Stimulated activated effector memory CD8-positive, alpha-beta T cell treated with anti-CD3 and anti-CD28 coated beads, Interleukin-12 subunit alpha, Interleukin-12 subunit beta, amount 100 ng/mL, for 72 hours (primary cell): ENCODE measurements around the gene PDCD4.

Experiments
- ATAC-seq: fragments of 150-1000 bp; cut with Tn5 transposase; 2 replicates; pipeline ENCODE4 v1.10.0; 2021
- DNase-seq, 2 donors: peaks; one replicate each; pipeline ENCODE4 v3.0.0; 2021 to 2022; ENCODE audit warnings: low spot score in 2 of 2
- H3K27ac Mint-ChIP-seq: one replicate; pipeline ENCODE4 v1.8.0; 2022; ENCODE audit warnings: mild to moderate bottlenecking, mixed read lengths
- H3K36me3 Mint-ChIP-seq: one replicate; pipeline ENCODE4 v1.8.0; 2022; ENCODE audit warnings: mild to moderate bottlenecking, mixed read lengths
- H3K4me1 Mint-ChIP-seq: one replicate; pipeline ENCODE4 v1.8.0; 2022; ENCODE audit warnings: mixed read lengths
- H3K4me3 Mint-ChIP-seq: one replicate; pipeline ENCODE4 v1.8.0; 2022; ENCODE audit warnings: mild to moderate bottlenecking, mixed read lengths
- H3K9me3 Mint-ChIP-seq: one replicate; pipeline ENCODE4 v1.8.0; 2022; ENCODE audit warnings: mixed read lengths

PDCD4 gene

DNA sequence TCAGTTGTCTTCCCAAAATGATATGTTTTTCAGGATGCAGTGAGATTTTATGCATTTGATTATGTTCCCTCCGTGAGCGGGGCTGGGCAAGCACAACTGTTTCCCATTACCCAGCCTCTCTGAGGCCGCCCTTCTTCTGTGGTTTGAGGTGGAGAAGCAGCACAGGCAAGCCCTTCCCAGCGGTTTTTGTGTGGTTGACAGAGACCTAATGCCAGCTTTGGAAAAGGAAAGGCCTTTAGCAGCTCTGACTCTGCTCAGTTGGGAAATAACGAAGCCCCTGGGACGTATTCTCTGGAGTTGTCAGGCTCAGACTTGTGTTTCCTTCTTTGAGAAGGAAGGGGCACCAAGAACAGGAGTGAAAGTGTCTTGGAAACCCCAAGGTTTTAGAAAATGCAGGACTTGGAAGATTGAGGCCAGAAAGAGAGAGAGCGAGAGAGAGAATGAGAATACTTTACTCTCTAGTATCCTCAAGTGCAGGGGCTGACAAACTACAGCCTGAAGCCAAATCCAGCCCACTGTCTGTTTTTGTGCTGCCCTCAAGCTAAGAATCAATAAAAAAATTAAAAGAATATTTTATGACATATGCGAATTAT, 20.6 kb upstream of the PDCD4 start:
- Mint-ChIP-seq H3K4me3 (peak overlapping the region; percentile 40), H3K4me1 (peaks cover 69% of the 10 kb centered on the region), H3K27ac (no peak overlapping the region), H3K9me3 (no peaks in the 10 kb centered on the region), H3K36me3 (peaks cover 6% of the 10 kb centered on the region)
- DNase-seq (no peak), ATAC-seq (no peak)

DNA sequence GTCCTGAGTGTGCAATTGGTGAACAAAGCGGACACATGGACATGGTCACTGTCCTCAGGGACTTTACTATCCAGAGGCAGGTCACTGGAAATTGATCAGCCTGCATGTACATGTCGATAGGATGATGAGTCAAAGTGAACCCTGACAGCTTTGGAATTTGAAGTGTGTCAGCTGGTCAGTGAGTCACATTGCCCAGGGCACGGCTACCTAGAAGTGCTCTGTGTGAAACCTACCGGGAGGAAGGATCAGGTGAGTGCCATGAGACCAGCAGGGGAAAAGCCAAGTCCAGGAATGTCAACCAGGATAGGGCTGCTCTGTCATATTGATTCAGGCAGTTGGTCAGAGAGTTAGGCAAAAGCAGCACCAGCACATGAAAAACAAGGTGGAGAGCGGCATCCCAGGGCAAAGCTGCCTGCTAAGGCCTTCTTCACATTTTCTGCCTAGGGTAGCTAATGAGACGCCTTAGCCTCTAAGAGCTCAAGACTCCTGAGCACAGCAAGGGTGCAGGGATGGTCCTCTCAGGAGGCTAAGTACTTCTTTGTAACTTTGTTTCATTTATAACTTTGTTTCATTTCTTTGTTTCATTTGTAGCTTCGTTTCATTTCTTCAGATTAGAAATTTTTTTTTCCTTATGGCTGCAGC, 19.4 kb upstream of the PDCD4 start:
- Mint-ChIP-seq H3K27ac (peak overlapping the region; percentile 78), H3K4me1 (peaks cover 62% of the 10 kb centered on the region), H3K36me3 (peaks cover 6% of the 10 kb centered on the region), H3K9me3 (no peaks in the 10 kb centered on the region), H3K4me3 (peak overlapping the region; percentile 63)
- peak; percentile 85 for ATAC-seq
- peak in 1 of 2 donors; percentile 52 for DNase-seq

DNA sequence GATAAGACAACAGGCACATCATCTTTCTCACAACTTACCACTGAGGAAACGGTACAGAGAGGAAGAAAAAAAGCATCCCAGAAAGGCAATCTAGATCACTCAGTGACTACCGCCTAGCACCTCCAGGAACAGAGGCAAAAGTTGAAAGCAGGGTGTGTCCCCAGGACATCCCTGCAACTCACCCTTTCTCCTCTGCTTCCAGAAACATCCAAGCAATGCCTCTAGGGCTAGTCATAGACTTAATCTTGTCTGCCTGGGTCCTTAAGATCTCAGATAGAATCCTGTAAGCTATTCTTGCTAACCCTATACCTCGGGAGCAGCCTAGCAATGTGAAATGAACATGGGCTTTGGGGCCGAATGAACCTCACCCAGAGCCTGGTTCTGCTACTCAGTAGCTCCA, 18.8 kb upstream of the PDCD4 start:
- H3K4me1 Mint-ChIP-seq = peaks cover 64% of the 10 kb centered on the region
- ATAC-seq = no peak
- peak in 1 of 2 donors; percentile 47 for DNase-seq
- H3K36me3 Mint-ChIP-seq = peaks cover 6% of the 10 kb centered on the region
- no peaks in the 10 kb centered on the region for H3K9me3 Mint-ChIP-seq
- H3K4me3 Mint-ChIP-seq = peak overlapping the region; percentile 63
- peak overlapping the region; percentile 78 for H3K27ac Mint-ChIP-seq

DNA sequence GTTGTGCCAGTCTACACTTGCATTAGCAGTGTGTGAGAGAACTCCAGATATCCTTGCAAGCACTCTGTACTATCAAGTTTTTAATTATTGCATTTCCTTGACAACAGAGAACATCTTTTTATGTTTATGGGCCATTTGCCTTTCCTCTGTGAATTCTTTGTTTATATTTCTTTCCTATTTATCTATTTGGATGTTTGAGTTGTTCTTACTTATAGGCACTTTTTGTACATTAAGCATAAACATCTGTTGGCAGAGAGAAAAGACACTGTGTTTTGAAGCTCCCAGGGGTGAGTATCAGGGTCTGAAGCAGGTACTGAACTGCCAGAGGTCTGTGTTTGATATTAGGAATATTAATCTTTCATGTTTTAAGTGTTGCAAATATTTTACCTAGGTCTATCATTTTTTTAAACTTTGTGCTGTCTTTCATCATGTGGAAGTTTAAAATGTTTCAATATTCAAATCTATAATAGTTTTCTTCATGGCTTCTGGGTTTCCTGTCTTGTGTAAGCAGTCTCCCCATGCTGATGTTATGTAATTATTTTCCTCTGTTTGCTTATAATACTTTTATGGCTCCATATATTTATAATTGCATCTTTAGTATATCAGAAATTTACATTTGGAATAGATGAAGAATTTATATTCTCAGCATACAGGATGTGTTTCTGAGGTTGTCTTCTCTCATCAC, 17.7 kb upstream of the PDCD4 start:
- Mint-ChIP-seq H3K4me3 (no peak overlapping the region), H3K4me1 (peaks cover 66% of the 10 kb centered on the region), H3K27ac (no peak overlapping the region), H3K9me3 (no peaks in the 10 kb centered on the region), H3K36me3 (peaks cover 6% of the 10 kb centered on the region)
- no peak for DNase-seq
- no peak for ATAC-seq

DNA sequence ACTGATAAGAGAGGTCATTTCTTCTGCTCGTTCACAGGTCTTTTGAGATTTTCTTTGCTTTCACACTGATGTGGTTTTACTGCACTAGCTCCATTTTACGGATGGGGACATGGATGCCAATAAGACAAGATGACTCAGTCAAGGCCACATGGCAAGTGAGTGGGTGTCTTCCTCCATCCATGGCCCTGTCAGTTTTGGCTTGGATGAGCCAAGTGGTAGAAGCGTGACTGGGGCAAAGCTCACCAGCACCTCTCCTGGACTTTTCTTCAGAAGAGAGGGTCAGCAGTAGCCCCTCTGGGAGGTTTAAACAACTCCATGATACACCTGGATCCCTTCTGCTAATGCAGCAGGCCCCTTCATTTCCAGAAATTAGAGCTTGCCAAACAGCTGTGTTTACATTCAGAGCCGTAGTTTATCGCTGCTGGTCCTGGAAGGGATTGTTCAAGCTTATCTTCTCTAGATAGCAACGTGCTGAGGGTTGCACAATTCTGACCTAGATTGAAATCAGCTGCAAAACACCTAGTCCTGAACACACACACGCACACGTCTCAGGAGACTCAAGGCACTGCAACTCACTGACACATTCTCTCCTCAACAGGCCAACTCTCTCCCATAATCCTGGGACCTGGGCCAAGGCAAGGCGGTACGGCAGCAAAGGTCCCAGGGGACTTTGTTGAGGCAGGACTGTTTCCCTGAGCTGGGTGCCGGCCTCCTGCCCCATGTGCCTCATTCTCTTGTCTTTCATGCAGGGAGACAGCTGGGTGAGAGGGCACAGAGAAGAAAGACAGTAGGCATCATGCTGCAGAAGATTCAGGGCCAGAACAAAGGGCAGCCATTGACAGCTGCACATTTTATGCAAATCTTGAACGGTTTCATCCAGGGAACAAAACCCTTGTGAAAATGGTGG, 14.2 kb upstream of the PDCD4 start:
- Mint-ChIP-seq H3K9me3 (no peaks in the 10 kb centered on the region), H3K27ac (peak overlapping the region; percentile 80), H3K4me3 (peak overlapping the region; percentile 50), H3K36me3 (no peaks in the 10 kb centered on the region), H3K4me1 (peaks cover 64% of the 10 kb centered on the region)
- peak; percentile 73 for ATAC-seq
- peak in 1 of 2 donors; percentile 49 for DNase-seq

DNA sequence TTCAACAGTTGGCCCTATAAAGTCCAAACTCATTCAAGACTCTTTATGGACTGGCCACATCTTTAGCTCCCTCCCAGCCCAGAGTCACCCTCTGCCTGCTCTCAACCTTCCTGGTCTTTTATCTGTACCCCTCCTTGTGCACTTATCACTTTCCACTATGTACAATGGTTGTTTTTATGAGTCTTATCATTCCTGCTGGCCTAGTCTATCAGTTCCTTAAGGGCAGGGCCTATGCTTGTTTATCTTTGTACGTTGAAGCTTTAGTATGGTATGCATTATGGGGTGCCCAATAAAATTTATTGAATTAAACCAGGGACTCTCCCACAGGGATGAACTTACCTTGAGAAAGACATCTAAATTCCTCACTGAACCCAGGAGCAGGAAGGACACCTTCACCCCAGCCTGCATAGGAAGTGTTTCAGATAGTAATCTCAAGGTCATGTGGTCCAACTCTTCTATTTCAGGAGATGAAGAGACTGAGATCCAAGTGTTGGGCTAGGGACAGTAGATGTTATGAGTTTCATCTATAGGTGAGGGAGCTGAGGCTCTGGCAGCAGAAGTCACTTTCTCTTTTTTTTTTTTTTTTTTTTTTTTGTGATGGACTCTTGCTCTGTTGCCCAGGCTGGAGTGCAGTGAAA, 13.3 kb upstream of the PDCD4 start:
- no peak for ATAC-seq
- Mint-ChIP-seq H3K4me3 (peak overlapping the region; percentile 50), H3K36me3 (no peaks in the 10 kb centered on the region), H3K27ac (peak overlapping the region; percentile 80), H3K4me1 (peaks cover 64% of the 10 kb centered on the region), H3K9me3 (no peaks in the 10 kb centered on the region)
- DNase-seq = peak in 1 of 2 donors; percentile 43

DNA sequence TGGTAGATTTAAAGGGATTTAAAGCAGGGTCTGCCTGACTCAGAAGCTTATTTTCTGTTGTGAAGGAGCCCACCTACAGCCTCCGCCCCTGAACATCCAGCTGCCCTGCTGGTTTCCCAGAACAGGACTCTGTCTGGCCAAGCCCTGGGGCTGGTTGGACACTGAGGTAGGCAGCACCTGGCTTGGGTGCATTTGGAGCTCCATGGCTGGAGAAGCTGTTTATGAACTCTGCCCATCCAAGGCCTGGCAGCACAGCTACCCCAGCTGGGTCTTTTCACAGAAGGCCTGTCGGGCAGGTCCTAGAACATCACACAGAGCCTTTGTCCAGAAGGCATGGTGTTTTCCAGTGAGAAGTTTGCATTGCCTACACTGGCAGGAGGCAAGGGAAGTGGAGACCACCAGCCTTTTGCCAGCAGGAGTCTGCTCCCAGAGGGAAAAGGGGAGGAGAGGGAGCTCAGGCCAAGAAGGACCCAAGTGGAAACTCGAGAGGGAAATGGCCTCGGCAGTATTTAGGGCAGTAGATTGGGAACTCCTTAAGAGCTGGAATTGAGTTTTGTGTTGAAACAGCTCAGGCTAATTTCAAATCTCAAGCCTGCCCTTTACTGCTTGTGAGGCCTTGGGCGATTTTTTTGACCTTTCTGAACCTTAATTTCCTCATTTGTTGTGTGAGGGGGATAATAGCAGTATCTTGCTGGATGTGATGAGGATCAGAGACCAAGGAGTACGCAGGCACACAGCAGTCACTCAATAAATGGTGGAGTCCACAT, 12.3 kb upstream of the PDCD4 start:
- DNase-seq (peak in 1 of 2 donors; percentile 47), ATAC-seq (no peak)
- no peaks in the 10 kb centered on the region for H3K9me3 Mint-ChIP-seq
- H3K4me3 Mint-ChIP-seq = no peak overlapping the region
- no peaks in the 10 kb centered on the region for H3K36me3 Mint-ChIP-seq
- peak overlapping the region; percentile 98 for H3K27ac Mint-ChIP-seq
- peaks cover 64% of the 10 kb centered on the region for H3K4me1 Mint-ChIP-seq

DNA sequence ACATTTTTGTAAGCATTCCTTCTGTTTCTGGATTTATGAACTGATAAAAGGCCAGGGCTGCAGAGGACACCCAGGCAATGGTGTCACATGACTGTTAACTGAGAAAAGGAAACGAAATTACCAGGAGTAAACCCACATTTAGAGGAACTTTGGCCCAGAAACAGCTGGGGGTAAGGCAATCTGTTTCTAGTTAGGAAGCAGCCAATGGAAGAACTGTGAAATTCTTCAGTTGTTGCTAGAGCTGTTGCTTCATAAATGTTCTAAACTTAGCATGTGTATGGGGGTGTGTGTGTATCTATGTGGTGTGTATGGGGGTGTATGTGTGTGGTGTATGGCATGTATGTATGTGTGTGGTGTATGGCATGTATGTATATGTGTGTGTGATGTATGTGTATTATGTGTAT, 11.8 kb upstream of the PDCD4 start:
- H3K27ac Mint-ChIP-seq = peak overlapping the region; percentile 98
- peak overlapping the region; percentile 62 for H3K4me3 Mint-ChIP-seq
- DNase-seq (peak in 1 of 2 donors; percentile 37), ATAC-seq (no peak)
- H3K4me1 Mint-ChIP-seq = peaks cover 69% of the 10 kb centered on the region
- H3K9me3 Mint-ChIP-seq = no peaks in the 10 kb centered on the region
- no peaks in the 10 kb centered on the region for H3K36me3 Mint-ChIP-seq

DNA sequence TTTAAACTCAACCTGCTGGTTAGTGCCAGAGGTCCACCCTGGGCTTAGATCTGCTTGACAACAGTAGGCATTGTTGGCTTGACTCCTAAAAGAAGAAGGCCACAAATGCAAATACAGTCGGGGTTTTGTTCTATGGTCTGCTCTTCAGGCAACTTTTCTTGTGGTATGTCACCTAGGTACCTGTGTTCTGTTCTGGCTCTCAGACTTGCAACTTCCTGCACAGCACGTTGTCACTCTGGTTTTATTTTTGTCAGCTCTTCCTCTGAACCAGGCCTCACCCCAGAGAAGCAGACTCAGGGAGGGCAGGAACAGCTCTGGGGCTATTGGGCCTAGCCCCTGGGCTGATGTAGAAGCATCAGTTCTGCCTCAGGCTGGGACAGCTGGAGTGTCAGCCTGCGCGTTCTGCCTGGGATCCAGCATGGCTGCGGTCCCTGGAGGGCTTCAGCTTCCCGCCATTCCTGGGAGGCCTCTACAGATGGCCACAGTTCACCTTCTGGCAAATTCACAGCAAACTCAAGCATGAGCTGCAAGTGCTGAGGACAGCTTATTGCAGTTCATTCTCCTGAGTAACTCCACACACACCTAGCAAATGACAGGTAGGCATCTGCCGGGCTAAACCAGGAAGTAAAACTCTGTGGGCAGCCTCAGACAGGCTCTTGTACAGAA, 11.0 kb upstream of the PDCD4 start:
- no peaks in the 10 kb centered on the region for H3K36me3 Mint-ChIP-seq
- DNase-seq = peak in 1 of 2 donors; percentile 71
- H3K4me1 Mint-ChIP-seq = peaks cover 77% of the 10 kb centered on the region
- H3K9me3 Mint-ChIP-seq = no peaks in the 10 kb centered on the region
- peak overlapping the region; percentile 62 for H3K4me3 Mint-ChIP-seq
- ATAC-seq = peak; percentile 62
- H3K27ac Mint-ChIP-seq = peak overlapping the region; percentile 98

DNA sequence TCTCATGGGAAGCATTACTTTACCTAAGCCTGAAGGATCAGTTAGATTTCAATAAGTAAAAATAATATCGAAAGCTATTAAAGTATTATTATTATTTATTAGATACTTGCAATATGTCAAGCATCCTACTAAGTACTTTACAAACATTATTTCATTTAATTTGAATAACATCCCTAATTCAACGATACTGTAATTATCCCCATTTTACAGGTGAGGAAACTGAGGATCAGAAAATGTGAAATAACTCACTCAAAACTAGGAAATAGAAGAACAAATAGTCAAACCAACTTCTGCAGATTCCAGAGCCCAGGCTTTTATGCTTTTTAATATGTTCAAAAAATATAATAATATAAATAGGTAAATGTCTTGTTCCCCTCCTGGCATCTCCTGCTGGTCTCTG, 10.3 kb upstream of the PDCD4 start:
- DNase-seq (no peak), ATAC-seq (no peak)
- H3K36me3 Mint-ChIP-seq = no peaks in the 10 kb centered on the region
- peaks cover 84% of the 10 kb centered on the region for H3K4me1 Mint-ChIP-seq
- H3K4me3 Mint-ChIP-seq = peak overlapping the region; percentile 62
- peak overlapping the region; percentile 98 for H3K27ac Mint-ChIP-seq
- no peaks in the 10 kb centered on the region for H3K9me3 Mint-ChIP-seq

DNA sequence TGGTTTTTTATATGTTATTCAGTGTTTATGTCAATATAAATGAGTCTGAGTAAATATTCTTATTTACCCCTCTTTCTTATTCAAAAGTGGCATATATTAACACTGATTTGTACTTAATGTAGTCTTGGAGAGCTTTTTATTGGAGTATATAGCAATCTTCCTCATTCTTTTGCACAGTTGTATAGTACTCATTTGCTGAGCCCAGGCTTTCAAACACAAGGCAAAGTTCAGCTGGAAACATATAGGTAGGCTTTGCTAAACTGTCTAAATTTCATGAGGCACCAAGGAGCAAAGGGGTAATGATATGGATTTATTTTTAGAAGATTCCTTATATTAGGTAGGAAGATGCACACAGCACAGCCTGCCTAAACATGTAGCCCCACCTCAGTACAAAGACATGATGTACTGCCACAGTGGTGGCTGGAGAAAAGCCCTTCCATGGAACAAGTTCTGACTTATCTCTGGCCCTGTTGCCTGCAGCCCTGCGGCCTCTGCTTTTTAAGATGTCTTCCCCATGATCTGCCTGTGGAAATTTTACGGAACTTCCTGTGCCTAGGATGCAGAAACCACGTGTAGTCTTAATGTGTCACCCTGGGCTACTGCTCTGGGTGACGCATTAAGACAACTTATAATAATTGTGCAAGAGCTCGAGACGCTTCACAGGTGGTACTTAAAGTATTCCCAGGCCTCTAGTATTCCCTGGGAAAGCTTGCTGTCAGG, 9.6 kb upstream of the PDCD4 start:
- H3K9me3 Mint-ChIP-seq = no peaks in the 10 kb centered on the region
- no peak overlapping the region for H3K4me3 Mint-ChIP-seq
- H3K27ac Mint-ChIP-seq = peak overlapping the region; percentile 68
- DNase-seq (peak in 1 of 2 donors; percentile 39), ATAC-seq (no peak)
- H3K4me1 Mint-ChIP-seq = peaks cover 90% of the 10 kb centered on the region
- no peaks in the 10 kb centered on the region for H3K36me3 Mint-ChIP-seq

DNA sequence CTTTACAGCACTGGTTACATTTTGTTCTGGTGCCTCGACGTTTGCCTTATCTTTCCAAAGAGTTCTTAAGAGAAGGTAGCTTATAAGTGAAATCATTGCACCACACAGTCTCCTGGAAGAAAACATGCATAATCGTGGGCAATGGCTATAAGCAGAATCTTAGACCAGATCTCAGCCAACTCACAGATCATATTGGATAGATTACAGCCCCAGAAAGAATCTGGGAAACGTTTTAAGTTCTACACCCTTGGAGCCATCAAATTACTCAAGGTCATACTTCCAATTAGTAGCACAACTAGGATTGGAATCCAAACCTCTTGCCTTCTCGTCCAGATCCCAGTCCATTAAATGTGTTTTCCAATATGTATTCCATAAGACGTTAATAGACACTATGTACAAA, 8.8 kb upstream of the PDCD4 start:
- DNase-seq = no peak
- H3K9me3 Mint-ChIP-seq = no peaks in the 10 kb centered on the region
- H3K36me3 Mint-ChIP-seq = no peaks in the 10 kb centered on the region
- no peak for ATAC-seq
- H3K4me3 Mint-ChIP-seq = no peak overlapping the region
- peak overlapping the region; percentile 98 for H3K27ac Mint-ChIP-seq
- H3K4me1 Mint-ChIP-seq = peaks cover 90% of the 10 kb centered on the region

DNA sequence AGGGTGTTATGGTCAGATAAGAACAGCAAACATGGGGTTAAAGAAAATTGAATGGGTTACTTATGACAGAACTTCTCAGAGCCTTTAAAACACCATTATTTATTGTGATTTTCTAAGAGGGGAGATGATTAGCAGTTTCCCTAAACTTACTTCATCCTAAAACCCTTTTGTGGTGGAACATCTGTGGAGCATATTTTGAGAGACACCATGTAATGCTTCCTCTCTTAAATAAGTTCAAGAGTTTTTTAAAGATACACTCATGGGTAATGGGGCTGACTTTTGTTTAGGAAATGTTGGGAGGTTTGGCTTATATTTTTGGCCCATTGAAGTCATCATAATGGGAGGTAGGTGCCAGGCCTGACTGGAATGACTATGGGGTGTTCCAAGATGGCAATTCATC, 8.4 kb upstream of the PDCD4 start:
- DNase-seq (no peak), ATAC-seq (no peak)
- no peak overlapping the region for H3K4me3 Mint-ChIP-seq
- no peaks in the 10 kb centered on the region for H3K9me3 Mint-ChIP-seq
- no peaks in the 10 kb centered on the region for H3K36me3 Mint-ChIP-seq
- peak overlapping the region; percentile 98 for H3K27ac Mint-ChIP-seq
- peaks cover 90% of the 10 kb centered on the region for H3K4me1 Mint-ChIP-seq
